Vagina (tissue), 2 donors: ENCODE measurements around the gene AMER2.

Source experiments
- POLR2AphosphoS5 ChIP-seq, 2 donors: sonication (generic); formaldehyde crosslinking; IDR thresholded peaks; one replicate each; pipeline ENCODE4 v1.9.0; 2017; ENCODE audit warnings: antibody characterized with exemption in 2 of 2, mild to moderate bottlenecking in 2 of 2, low read depth in 1 of 2; ENCODE audit not compliant: insufficient read depth in 1 of 2
- TF ChIP-seq, protein P1 (sequence below), 3 experiments: fragments of 450-650 bp in 2 of 3; fragments of 200-600 bp in 1 of 3; sonication (generic) in 1 of 3; IDR thresholded peaks; one replicate each; pipeline ENCODE4 v1.5.1; 2017 to 2019; ENCODE audit warnings: antibody characterized with exemption in 3 of 3, mild to moderate bottlenecking in 2 of 3, moderate library complexity in 2 of 3

DNA sequence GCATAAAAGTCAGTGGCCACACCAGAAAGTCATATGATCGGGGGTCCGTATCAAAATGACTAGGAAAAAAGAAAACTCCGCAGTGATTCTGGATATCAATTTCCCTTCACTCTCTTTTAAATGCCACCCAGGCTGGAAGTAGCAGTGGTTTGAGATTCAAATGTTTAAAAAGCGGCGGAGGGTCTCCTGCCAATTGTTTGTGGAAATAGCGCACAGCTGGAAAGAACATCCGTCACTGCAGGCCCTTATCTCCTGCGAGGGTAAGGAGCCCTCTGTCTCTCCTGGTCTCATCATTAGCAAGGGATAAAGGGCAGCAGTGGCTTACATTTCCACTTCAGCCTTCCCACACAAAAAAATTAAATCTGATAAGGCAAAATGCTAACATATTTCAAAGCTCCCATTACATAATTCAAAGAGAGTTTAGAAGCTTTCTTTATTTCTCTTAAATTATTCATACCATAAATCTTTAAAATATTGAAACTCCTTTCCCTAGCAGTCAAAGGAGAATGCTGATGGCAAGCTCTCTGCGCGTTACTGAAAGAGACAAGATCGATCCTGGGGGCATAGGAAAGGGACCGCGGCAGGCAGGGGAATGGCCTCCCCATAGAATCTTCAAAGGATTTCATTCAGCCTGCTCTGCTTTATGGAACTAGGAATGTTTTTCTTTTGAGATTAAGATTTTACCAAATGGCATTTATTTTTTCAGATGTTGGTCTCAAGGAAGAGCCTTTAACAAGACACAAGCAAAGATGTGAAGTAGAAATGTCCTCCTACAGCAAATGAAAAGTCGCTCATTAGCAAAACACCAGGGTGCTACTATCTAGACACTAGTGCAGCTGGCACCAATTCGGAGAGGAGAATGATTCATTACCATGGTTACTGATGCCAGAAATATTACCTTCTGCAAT is 35.0 kb downstream of the AMER2 start:
- TF ChIP-seq POLR2AphosphoS5 (IDR thresholded peaks at IDR 0.05; ENCODE audit: insufficient read depth in 1 of 2, low read depth in 1 of 2): no peak
- TF ChIP-seq, protein P1, sequence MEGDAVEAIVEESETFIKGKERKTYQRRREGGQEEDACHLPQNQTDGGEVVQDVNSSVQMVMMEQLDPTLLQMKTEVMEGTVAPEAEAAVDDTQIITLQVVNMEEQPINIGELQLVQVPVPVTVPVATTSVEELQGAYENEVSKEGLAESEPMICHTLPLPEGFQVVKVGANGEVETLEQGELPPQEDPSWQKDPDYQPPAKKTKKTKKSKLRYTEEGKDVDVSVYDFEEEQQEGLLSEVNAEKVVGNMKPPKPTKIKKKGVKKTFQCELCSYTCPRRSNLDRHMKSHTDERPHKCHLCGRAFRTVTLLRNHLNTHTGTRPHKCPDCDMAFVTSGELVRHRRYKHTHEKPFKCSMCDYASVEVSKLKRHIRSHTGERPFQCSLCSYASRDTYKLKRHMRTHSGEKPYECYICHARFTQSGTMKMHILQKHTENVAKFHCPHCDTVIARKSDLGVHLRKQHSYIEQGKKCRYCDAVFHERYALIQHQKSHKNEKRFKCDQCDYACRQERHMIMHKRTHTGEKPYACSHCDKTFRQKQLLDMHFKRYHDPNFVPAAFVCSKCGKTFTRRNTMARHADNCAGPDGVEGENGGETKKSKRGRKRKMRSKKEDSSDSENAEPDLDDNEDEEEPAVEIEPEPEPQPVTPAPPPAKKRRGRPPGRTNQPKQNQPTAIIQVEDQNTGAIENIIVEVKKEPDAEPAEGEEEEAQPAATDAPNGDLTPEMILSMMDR (IDR thresholded peaks at IDR 0.05): no peak
